ENCODE data around the gene DNAJC9.
A peak's percentile ranks its signal among the peaks of the same experiment; 100 is the strongest.

Gene DNAJC9

DNA sequence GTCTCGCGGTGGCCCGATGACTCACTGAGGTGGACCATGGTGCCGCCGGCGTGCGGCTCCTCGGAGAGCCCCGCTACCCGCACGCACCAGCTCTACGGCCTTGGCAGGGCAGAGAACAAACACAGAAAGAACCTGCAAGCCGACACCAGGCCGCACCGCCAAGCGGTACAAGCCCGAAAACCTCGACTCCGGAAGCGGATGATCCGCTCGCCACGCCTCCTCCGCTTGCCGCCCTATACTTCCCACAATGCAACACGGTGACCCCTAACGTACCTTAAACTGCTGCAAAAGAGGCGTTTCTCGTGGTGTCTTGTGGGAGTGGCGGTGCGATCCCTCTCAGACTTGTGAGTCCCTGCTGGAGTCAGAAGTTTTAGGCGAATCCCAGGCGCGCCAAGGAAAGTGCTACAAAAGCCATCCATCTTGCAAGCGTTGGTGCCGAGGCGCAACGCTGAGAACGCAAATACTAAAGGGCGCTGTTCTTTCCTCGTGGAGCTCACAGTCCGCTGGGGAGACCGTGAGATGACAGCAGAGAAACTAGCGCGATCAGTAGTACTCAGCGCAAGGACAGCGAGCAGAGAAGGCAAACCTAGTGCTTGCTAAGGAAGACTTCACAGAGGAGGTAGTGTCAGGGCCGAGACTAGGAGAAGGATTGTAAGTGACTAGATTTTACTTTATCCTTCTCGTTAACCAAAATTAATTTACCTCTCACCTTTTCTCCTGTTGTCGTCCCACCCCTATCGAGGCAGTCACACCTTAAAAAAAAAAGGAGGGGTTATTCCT is 5.6 kb upstream of the DNAJC9 start, which contains the start of gene MRPS16:
Gene MRPS16, minus strand, starts transcription at position 200 of the 780 bp plus-strand sequence. Its CDS starts 162 bp downstream, at position 38.
- TF ChIP-seq, protein P1, sequence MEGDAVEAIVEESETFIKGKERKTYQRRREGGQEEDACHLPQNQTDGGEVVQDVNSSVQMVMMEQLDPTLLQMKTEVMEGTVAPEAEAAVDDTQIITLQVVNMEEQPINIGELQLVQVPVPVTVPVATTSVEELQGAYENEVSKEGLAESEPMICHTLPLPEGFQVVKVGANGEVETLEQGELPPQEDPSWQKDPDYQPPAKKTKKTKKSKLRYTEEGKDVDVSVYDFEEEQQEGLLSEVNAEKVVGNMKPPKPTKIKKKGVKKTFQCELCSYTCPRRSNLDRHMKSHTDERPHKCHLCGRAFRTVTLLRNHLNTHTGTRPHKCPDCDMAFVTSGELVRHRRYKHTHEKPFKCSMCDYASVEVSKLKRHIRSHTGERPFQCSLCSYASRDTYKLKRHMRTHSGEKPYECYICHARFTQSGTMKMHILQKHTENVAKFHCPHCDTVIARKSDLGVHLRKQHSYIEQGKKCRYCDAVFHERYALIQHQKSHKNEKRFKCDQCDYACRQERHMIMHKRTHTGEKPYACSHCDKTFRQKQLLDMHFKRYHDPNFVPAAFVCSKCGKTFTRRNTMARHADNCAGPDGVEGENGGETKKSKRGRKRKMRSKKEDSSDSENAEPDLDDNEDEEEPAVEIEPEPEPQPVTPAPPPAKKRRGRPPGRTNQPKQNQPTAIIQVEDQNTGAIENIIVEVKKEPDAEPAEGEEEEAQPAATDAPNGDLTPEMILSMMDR (conservative IDR thresholded peaks at IDR 0.05; ENCODE audit: low read length): no peak
- no peak for TF ChIP-seq EZH2phosphoT487 (IDR thresholded peaks at IDR 0.05; ENCODE audit: borderline replicate concordance)
- H3K27me3 ChIP-seq (ENCODE audit: insufficient read depth, low read length, poor library complexity, severe bottlenecking): no peaks in the 10 kb centered on the region
- H3K36me3 ChIP-seq (ENCODE audit: insufficient read depth, low read length): no peaks in the 10 kb centered on the region
- H3K4me1 ChIP-seq (ENCODE audit: insufficient read depth, low read length, poor library complexity, severe bottlenecking): peaks cover 19% of the 10 kb centered on the region
- H3K79me2 ChIP-seq (ENCODE audit: insufficient read depth, low read length): peaks cover 59% of the 10 kb centered on the region
- H3K9me2 ChIP-seq (replicated peaks; ENCODE audit: low read depth, low read length): no peaks in the 10 kb centered on the region
- H4K20me1 ChIP-seq (ENCODE audit: insufficient read depth, low read length, poor library complexity, severe bottlenecking): peaks cover 8% of the 10 kb centered on the region
- no peaks in the 10 kb centered on the region for H3K9me3 ChIP-seq (ENCODE audit: insufficient read depth, low read depth, low read length)
- H3K4me3 ChIP-seq (ENCODE audit: low read length, poor library complexity, severe bottlenecking): peak within 1 kb of the TSS; percentile 81
- H3F3A ChIP-seq (ENCODE audit: low read depth): no peaks in the 10 kb centered on the region
- H3K4me2 ChIP-seq (ENCODE audit: low read depth, low read length, poor library complexity, severe bottlenecking): peak within 1 kb of the TSS; percentile 99
- H2AFZ ChIP-seq (ENCODE audit: low read length): peak within 1 kb of the TSS; percentile 94
- H3K9ac ChIP-seq (ENCODE audit: low read depth, low read length, poor library complexity, severe bottlenecking): peak within 1 kb of the TSS; percentile 98

DNA sequence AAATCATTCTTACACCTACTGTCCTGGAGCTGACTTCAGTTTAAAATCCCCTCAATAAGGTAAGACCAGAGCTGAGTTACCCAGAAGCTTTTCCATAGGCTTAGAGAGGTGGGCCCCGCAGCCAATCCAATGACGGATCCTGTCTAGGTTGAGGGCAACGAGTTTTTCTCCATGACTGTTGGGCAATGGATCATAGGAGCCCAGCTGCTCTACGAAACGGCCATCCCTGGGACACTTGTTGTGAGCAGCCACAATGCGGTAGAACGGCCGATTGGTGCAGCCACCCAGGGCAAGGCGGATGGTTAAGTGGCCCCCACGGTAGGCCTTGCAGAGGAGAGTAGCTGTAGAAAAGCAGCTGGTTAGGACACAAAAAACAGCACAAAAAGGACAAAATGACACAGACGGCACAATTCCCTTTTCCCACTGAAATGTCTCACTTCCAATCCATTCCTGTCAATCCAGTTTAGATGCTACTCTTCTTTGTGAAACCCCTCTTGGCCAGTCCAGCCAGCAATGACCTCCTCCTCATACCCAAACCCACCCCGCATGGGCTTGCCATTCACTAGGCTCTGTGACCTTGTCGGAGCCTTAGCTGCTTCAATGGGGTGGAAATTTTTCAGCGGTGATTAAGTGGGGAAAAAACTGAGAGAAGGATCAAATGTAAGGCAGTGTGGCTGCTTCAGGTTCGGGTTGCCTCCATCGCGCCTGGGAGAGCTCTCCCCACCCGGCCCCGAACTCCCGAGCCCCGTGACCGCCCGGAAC is 4.8 kb upstream of the DNAJC9 start:
- Histone ChIP-seq H3K79me2 (ENCODE audit: insufficient read depth, low read length) (peaks cover 63% of the 10 kb centered on the region), H3F3A (ENCODE audit: low read depth) (no peaks in the 10 kb centered on the region; the same call in 1 of the 2 replicates), H3K36me3 (ENCODE audit: insufficient read depth, low read length) (no peaks in the 10 kb centered on the region), H3K9me2 (replicated peaks; ENCODE audit: low read depth, low read length) (no peaks in the 10 kb centered on the region), H3K4me1 (ENCODE audit: insufficient read depth, low read length, poor library complexity, severe bottlenecking) (peaks cover 22% of the 10 kb centered on the region), H4K20me1 (ENCODE audit: insufficient read depth, low read length, poor library complexity, severe bottlenecking) (peaks cover 8% of the 10 kb centered on the region), H3K9me3 (ENCODE audit: insufficient read depth, low read depth, low read length) (no peaks in the 10 kb centered on the region), H3K27me3 (ENCODE audit: insufficient read depth, low read length, poor library complexity, severe bottlenecking) (no peaks in the 10 kb centered on the region), H2AFZ (ENCODE audit: low read length) (peak overlapping the region; percentile 94), H3K4me3 (ENCODE audit: low read length, poor library complexity, severe bottlenecking) (peak overlapping the region; percentile 81), H3K9ac (ENCODE audit: low read depth, low read length, poor library complexity, severe bottlenecking) (peak overlapping the region; percentile 98), H3K4me2 (ENCODE audit: low read depth, low read length, poor library complexity, severe bottlenecking) (peak overlapping the region; percentile 99)
- TF ChIP-seq, protein P1 (conservative IDR thresholded peaks at IDR 0.05; ENCODE audit: low read length): no peak
- TF ChIP-seq EZH2phosphoT487 (IDR thresholded peaks at IDR 0.05; ENCODE audit: borderline replicate concordance): no peak

DNA sequence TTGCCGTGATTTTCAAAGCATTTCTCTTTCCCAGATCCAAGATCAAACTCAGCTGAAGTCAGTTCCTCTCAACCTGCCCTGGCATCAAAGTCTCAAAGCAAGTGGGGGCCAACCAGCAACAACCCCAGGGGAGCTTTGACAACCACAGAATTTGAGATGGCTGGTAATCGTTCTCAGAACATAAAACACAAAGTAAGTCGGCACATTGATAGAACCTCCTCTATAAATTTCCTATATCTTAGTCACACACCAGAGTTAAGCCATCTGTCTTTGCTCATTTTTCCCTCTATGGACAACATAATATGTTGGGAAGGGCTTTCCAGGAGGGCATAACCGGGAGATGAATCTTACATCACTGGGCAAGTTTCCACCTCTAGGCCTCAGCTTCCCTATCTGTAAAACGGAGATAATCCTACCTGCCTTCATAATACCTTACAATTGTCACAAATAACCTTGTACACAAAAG is 1.2 kb upstream of the DNAJC9 start:
- H2AFZ ChIP-seq (ENCODE audit: low read length): no peak overlapping the region
- H3K4me1 ChIP-seq (ENCODE audit: insufficient read depth, low read length, poor library complexity, severe bottlenecking): peaks cover 51% of the 10 kb centered on the region
- peaks cover 37% of the 10 kb centered on the region for H4K20me1 ChIP-seq (ENCODE audit: insufficient read depth, low read length, poor library complexity, severe bottlenecking)
- H3K79me2 ChIP-seq (ENCODE audit: insufficient read depth, low read length): peaks cover 90% of the 10 kb centered on the region
- peaks cover 13% of the 10 kb centered on the region; the same call in 1 of the 2 replicates for H3K36me3 ChIP-seq (ENCODE audit: insufficient read depth, low read length)
- TF ChIP-seq EZH2phosphoT487 (IDR thresholded peaks at IDR 0.05; ENCODE audit: borderline replicate concordance): no peak
- TF ChIP-seq, protein P1 (conservative IDR thresholded peaks at IDR 0.05; ENCODE audit: low read length): no peak
- no peaks in the 10 kb centered on the region for H3K9me2 ChIP-seq (replicated peaks; ENCODE audit: low read depth, low read length)
- peak overlapping the region; percentile 90 for H3K4me2 ChIP-seq (ENCODE audit: low read depth, low read length, poor library complexity, severe bottlenecking)
- peak overlapping the region; percentile 96 for H3K4me3 ChIP-seq (ENCODE audit: low read length, poor library complexity, severe bottlenecking)
- no peaks in the 10 kb centered on the region for H3K27me3 ChIP-seq (ENCODE audit: insufficient read depth, low read length, poor library complexity, severe bottlenecking)
- H3F3A ChIP-seq (ENCODE audit: low read depth): peaks cover 18% of the 10 kb centered on the region; the same call in 1 of the 2 replicates
- peak overlapping the region; percentile 94 for H3K9ac ChIP-seq (ENCODE audit: low read depth, low read length, poor library complexity, severe bottlenecking)
- no peaks in the 10 kb centered on the region for H3K9me3 ChIP-seq (ENCODE audit: insufficient read depth, low read depth, low read length)
